RPMI8226 (cell line): ENCODE data around the gene NRXN3.
A peak's percentile ranks its signal among the peaks of the same experiment; 100 is the strongest.

Source experiments
- DNase-seq: peaks from one replicate; pipeline ENCODE4 v3.0.0-alpha.2; 2015

Gene NRXN3

DNA sequence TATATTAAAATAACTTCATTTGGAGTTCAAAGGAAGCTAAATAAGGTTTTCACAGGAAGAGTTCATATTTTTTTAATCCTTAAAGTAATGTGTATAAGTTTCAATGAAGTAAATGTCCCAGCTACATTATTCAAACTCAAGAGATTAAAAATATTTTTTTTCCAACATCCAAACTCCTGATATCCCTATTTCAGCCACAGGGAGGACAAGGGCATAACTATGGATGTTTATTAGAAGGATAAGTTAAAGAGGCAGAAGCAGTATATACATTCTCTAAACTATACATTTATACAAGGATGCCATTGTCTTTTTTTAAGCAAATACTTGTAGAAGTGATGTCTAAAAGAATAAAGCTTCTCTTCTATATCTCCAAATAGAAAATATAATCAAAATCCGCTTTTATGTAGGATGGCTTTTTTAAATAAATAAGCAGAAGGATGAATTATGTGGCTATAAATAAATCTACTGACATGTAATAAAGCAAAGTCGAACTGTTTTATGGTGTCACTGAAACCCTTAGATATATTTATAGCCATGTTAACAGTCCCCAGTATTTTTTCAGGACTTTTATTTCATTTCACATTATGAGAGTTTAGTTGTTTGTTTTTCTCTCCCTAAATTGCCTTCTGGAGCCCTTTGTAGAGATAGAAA lies 1104.6 kb downstream of the NRXN3 start:
- no peak for DNase-seq

DNA sequence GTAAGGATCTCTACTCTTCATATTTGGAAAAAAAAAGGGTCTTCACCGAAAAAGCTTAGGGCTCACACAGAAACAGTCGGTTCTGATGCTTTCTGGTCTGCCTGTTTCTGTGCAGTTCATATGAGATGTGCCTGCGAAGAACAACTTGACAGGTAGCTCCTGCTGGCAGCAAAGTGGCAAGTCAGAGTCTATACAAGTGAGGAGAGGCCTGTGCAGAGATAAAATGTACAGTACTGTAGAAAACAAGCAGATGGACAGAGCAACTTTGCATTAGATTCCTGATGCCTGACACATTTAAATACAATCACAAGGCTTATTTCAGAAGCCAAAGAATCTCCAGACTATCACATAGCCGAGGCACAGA lies 1105.1 kb downstream of the NRXN3 start:
- DNase-seq = no peak

- DNase-seq = no peak
Measured at GRCh38 chr14:79278286-79278797, 1108.2 kb downstream of the NRXN3 start.

DNA sequence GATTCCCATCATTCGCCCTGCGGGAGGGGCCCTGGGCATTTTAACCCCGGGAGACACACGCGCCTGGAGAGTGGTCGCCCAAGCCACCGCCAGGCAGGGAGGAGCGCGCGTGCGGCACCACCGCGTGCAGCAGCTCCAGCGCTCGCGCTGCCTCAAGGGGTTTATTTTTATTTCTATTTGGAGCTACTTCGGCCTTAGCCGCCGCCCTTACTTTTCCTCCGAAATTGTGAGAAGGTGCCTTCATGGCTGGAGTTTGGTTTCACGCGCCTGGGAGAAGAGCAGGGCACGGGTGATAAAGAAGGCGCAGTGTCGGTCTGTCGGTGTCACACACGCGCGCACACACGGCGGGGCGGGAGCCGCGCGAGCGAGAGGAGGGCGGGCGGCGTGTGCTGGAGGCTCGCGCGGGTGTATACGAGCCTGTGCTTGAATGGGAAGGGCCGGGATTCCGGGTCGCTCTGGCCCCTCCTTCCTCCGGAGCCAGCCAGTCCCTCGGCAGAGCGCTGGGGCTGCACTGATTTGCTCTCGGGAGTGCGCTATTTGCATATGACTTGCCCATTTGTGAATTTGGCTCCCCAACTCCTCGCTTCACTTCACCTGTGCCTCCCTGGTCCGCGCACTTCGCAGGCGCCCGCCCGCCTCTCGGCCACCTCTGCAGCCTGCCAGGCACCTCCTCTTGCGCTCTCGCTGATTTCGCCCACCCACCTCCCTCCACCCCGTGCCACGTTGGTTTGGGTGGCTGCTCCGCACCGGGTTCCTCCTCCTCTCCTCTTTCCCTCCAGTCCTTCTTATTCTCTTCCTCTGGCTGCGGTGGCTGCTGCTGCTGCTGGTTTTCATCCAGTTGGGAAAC lies 1108.8 kb downstream of the NRXN3 start:
- peak; percentile 33 for DNase-seq

GRCh38 chr14:79279645-79280597 lies 1109.7 kb downstream of the NRXN3 start:
- DNase-seq = no peak

GRCh38 chr14:79281244-79282152 lies 1111.3 kb downstream of the NRXN3 start:
- DNase-seq = no peak

- DNase-seq = no peak
Measured at GRCh38 chr14:79284621-79285020, 1114.4 kb downstream of the NRXN3 start.

DNA sequence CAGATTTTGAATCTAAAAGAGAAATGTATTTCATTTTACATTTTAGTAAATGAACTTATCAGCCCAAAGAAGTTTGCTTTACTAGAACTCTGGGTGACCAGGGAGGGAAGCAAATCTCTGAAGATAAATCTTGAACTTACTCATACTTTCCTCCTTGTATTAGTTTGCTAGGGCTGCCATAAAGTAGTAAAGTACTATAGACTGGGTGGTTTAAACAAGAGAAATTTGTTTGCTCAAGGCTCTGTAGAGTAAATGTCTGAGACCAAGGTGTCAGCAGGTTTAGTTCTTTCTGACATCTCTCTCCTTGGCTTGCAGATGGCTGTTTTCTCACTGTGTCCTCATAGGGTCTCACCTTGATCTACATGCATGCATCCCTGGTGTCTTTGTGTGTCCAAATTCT lies 1115.1 kb downstream of the NRXN3 start:
- DNase-seq = no peak

GRCh38 chr14:79287976-79288375 lies 1117.8 kb downstream of the NRXN3 start:
- no peak for DNase-seq

GRCh38 chr14:79293482-79294177 lies 1123.5 kb downstream of the NRXN3 start:
- no peak for DNase-seq

- DNase-seq = no peak
Measured at GRCh38 chr14:79294499-79294898, 1124.3 kb downstream of the NRXN3 start.

DNA sequence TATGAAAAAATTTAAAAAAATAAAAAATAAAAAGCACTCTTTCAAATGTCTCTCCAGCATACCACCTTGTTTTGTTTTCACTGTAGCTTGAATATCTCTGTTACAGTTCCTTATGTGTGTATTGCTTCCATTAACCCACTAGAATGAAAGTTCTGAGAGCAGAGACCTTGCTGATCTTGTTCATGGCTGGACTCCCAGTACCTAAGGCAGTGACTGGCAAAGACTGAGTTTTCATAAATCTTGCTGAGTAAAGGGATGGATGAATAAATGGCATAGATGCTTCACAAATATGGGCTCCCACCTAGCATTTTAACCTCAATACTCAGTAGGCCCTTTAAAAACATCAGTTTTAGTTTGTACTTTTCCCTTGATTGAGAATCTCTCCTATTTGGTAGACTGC lies 1125.2 kb downstream of the NRXN3 start:
- no peak for DNase-seq

- no peak for DNase-seq
Measured at GRCh38 chr14:79298373-79298772, 1128.2 kb downstream of the NRXN3 start.

DNA sequence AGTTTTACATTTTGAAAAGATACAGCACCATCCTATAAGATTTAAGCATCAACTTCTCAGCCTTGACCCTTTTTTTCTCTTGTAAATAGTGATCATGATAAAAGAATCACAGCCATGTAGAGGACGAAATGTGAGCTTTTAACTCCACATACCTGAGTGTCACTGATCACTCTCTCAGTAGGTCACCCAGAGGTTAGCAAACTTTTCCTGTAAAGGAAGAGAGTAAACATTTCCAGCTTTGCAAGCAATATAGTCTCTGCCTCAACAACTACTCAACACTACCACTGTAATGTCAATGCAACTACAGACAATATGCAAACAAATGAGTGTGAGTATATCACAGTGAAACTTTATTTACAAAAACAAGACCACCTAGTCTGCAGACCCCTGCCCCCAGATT lies 1129.0 kb downstream of the NRXN3 start:
- no peak for DNase-seq

GRCh38 chr14:79304279-79304678 lies 1134.1 kb downstream of the NRXN3 start:
- DNase-seq = no peak

DNA sequence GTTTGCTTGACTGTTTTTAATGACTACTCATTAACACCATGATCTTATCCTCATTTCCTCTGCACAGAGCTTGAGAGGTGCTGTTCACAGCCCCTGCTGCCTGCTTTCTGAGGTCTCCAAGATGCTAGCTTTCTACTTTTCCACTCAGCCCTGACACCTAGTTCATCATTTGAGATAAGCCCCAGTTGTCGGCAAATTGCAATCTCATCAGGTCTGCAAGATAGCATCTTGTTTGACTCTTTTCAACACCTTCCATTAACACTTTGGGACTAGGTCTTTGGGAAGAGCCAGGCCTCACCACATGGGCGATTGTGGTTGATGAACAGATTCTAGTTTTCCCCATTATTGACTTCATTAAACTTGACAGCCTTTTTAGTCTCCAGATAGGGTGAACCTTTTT lies 1136.4 kb downstream of the NRXN3 start:
- no peak for DNase-seq

- DNase-seq = no peak
Measured at GRCh38 chr14:79318371-79318770, 1148.2 kb downstream of the NRXN3 start.

DNA sequence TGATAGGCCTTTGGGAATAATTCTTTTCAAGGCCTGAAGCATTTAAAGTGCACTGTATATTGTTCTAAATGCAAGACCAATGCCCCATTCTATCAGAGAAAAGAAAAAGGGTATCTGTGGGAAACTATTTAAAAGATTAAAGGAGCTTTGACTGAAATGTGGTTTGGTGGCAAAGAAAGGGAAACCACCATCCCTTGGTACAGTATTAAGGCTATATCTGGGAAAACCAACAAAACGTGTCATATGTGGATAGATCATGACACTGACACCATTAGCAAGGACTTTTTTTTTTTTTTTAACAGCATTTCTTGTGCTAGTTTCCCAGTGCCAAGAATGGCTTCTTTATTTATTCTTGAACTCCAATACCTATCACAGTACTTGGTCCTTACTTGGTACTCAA lies 1150.4 kb downstream of the NRXN3 start:
- no peak for DNase-seq

DNA sequence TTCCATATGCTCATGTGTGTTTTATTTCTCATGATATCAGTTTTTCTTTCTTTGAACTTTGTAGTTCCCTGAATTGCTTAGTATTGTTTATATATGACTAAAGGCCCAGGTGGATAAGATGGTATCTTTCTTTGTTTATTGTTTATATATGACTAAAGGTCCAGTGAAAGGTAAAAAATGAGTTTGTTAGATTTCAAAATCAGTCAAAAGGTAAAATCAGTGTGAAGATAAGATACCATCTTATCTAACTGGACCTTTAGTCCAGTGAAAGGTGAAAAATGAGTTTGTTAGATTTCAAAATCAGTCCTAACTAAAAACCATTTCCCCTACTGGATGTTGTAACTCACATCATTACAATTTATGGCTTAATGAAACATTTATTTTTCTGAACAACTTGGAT lies 1150.9 kb downstream of the NRXN3 start:
- DNase-seq = no peak

DNA sequence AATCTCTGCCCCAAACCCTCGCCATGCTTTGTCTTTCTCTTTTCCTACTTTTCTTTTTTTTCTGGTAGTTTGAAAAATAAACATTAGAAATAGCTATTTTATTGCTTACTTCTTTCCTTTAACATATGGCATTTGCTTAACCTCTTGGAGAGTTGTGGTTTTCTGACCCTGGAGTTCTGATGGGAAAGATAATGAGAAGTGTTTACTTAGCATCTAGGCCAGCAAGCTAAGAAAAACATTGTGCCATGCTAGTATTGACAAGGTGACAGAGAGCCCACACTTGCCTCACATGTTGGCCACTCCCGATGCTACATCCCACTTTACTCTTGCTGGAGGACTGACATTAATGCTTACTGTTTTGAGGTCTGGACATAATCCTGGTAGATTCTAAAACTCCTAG lies 1154.9 kb downstream of the NRXN3 start:
- DNase-seq = no peak

- no peak for DNase-seq
Measured at GRCh38 chr14:79325557-79325956, 1155.4 kb downstream of the NRXN3 start.
